Endothelial cell of umbilical vein (primary cell): Measurements from ENCODE around the gene ZNF705A. TPM values are rescaled to one million over a fixed set of nuclear protein-coding genes. Genes with fewer than 3 reads are reported as not detected.
"Not testable (repeated sequence)": the region's sequence is repeated elsewhere in the genome, so short reads cannot be mapped to it uniquely, and the experiment has no call there.

Experiments
- BruUV-seq: library from RNA; stranded (reverse); fragments of 400-500 nt; replicated peaks from 2 replicates; lab custom pipeline; 2021; lab: Mats Ljungman, UMichigan
- CTCF ChIA-PET: fragments of 300-600, 350-600 bp; sonication (Branson Sonifier 250); formaldehyde crosslinking; loops from one replicate; lab custom pipeline; 2021; ENCODE audit warnings: antibody characterized with exemption, inconsistent platforms; lab: Charles Lee
- POLR2A ChIA-PET: fragments of 300-600, 350-600 bp; sonication (Branson Sonifier 250); formaldehyde crosslinking; loops from one replicate; lab custom pipeline; 2021; ENCODE audit warnings: antibody characterized with exemption, inconsistent platforms; lab: Charles Lee
- DNase-seq: peaks from one replicate; pipeline ENCODE4 v3.0.0-alpha.2; 2011; ENCODE audit warnings: low read depth, low spot score
- FAIRE-seq: peaks from 2 replicates; lab custom pipeline; 2011; peaks lifted over from hg19 to GRCh38; lab: Jason Lieb, UNC
- H2AFZ ChIP-seq: 2 replicates; pipeline ENCODE4 v1.6.0; 2012; ENCODE audit warnings: low read depth, low read length, control low read depth, inconsistent platforms
- H3K27ac ChIP-seq: 2 replicates; pipeline ENCODE4 v1.5.1; 2011; ENCODE audit warnings: low read depth, mild to moderate bottlenecking, control low read depth, low read length, moderate library complexity; ENCODE audit not compliant: insufficient read depth
- H3K27me3 ChIP-seq, 2 experiments: 2 replicates each; pipeline versions ENCODE4 v1.6.0 to v1.6.1; 2011; ENCODE audit warnings: low read length in 2 of 2, mixed read lengths in 1 of 2; ENCODE audit not compliant: control insufficient read depth in 2 of 2, insufficient read depth in 2 of 2
- H3K36me3 ChIP-seq, 2 experiments: 2 replicates in 1 of 2; 3 replicates in 1 of 2; pipeline ENCODE4 v1.5.1; 2011; ENCODE audit warnings: low read length in 2 of 2, mild to moderate bottlenecking in 1 of 2, moderate library complexity in 1 of 2; ENCODE audit not compliant: control insufficient read depth in 2 of 2, insufficient read depth in 2 of 2; ENCODE audit errors: extremely low read depth in 1 of 2
- H3K4me1 ChIP-seq: 3 replicates; pipeline ENCODE4 v1.5.1; 2011; ENCODE audit warnings: mild to moderate bottlenecking, low read length; ENCODE audit not compliant: control insufficient read depth, insufficient read depth; ENCODE audit errors: extremely low read depth
- H3K4me2 ChIP-seq: 2 replicates; pipeline ENCODE4 v1.6.1; 2011; ENCODE audit warnings: low read length, control low read depth, mixed read lengths; ENCODE audit not compliant: insufficient read depth
- H3K4me3 ChIP-seq, 3 experiments: fragments of 200-600 bp in 1 of 3; sonication (generic), shearing (Covaris generic) in 1 of 3; replicated peaks in 1 of 3; 2 replicates each; pipeline ENCODE4 v1.5.1; 2011 to 2016; ENCODE audit warnings: control low read depth in 3 of 3, low read length in 3 of 3, mild to moderate bottlenecking in 2 of 3, inconsistent platforms in 1 of 3, low read depth in 1 of 3, moderate library complexity in 1 of 3; ENCODE audit not compliant: insufficient read depth in 1 of 3
- H3K79me2 ChIP-seq: 2 replicates; pipeline ENCODE4 v1.6.0; 2012; ENCODE audit warnings: low read length, inconsistent platforms; ENCODE audit not compliant: control insufficient read depth, insufficient read depth
- H3K9ac ChIP-seq: replicated peaks from 2 replicates; pipeline ENCODE3; 2011; ENCODE audit warnings: low read length, control low read depth; ENCODE audit not compliant: insufficient read depth; ENCODE audit errors: extremely low read depth
- H3K9me1 ChIP-seq: replicated peaks from 3 replicates; pipeline ENCODE4 v1.6.0; 2011; ENCODE audit warnings: mild to moderate bottlenecking, low read length; ENCODE audit not compliant: control insufficient read depth, insufficient read depth; ENCODE audit errors: extremely low read depth
- H3K9me3 ChIP-seq: replicated peaks from 2 replicates; pipeline ENCODE4 v1.5.1; 2012; ENCODE audit warnings: low read length, inconsistent platforms; ENCODE audit not compliant: control insufficient read depth, insufficient read depth
- H4K20me1 ChIP-seq: replicated peaks from 2 replicates; pipeline ENCODE3; 2011; ENCODE audit warnings: mild to moderate bottlenecking, low read length; ENCODE audit not compliant: control insufficient read depth, insufficient read depth; ENCODE audit errors: extremely low read depth
- dilution Hi-C: fragments of 300-500 bp; cut with MboI; formaldehyde crosslinking; loops from one replicate; pipeline ENCODE4 v1.15.0; 2019; ENCODE audit warnings: low sequenced_read_pairs; ENCODE audit not compliant: extremely low pct_ligation_motif_present
- intact Hi-C: fragments of 100-400 bp; cut with micrococcal nuclease; formaldehyde crosslinking; loops from one replicate; pipeline ENCODE4 v1.10.0; 2022
- polyA plus RNA-seq, 4 experiments: library from polyadenylated mRNA; depleted of rRNA in 3 of 4; stranded (reverse) in 3 of 4; unstranded in 1 of 4; fragments of >200 nt; gene quantifications; 2 replicates each; pipeline versions ENCODE4 v1.2.1 to v1.2.3, GENCODE V29; 2011 to 2012; ENCODE audit warnings: missing spikeins in 1 of 4
- total RNA-seq: library from RNA; stranded (reverse); gene quantifications from 2 replicates; pipeline ENCODE4 v1.2.3, GENCODE V29; 2021

Gene ZNF705A
- total and polyA plus RNA-seq, 2 donors (not counting 3 experiments of a cell fraction or from before 2014, with no cell fraction given): not detected

GRCh38 chr12:8218711-8219382 lies 62.0 kb downstream of the ZNF705A start:
- H2AFZ ChIP-seq, CTCF ChIA-PET, dilution Hi-C loops: not testable (repeated sequence)

GRCh38 chr12:8221375-8221774 lies 64.6 kb downstream of the ZNF705A start:
- H2AFZ ChIP-seq, dilution Hi-C loops, H3K4me2 ChIP-seq, H3K79me2 ChIP-seq, H3K36me3 ChIP-seq, POLR2A ChIA-PET, BruUV-seq, H3K27ac ChIP-seq, intact Hi-C loops, H3K4me3 ChIP-seq, H3K27me3 ChIP-seq, H3K9me1 ChIP-seq, H4K20me1 ChIP-seq, CTCF ChIA-PET, H3K9me3 ChIP-seq, H3K9ac ChIP-seq, H3K4me1 ChIP-seq, FAIRE-seq: not testable (repeated sequence)
- peak; percentile 30 for DNase-seq

More at GRCh38 chr12:8218711-8219382, 62.0 kb downstream of the ZNF705A start:
- H3K27me3 ChIP-seq, H3K9me1 ChIP-seq, H3K79me2 ChIP-seq, H3K27ac ChIP-seq, BruUV-seq, DNase-seq, H3K9me3 ChIP-seq, H3K4me1 ChIP-seq, H3K36me3 ChIP-seq, H3K4me3 ChIP-seq, intact Hi-C loops, H3K9ac ChIP-seq, H3K4me2 ChIP-seq, H4K20me1 ChIP-seq, POLR2A ChIA-PET, FAIRE-seq: not testable (repeated sequence)

GRCh38 chr12:8221844-8222243 lies 65.0 kb downstream of the ZNF705A start:
- H3K4me2 ChIP-seq, H3K36me3 ChIP-seq, DNase-seq, H3K9me1 ChIP-seq, dilution Hi-C loops, intact Hi-C loops, H3K27me3 ChIP-seq, FAIRE-seq, CTCF ChIA-PET, H3K9ac ChIP-seq, H4K20me1 ChIP-seq, BruUV-seq, H3K79me2 ChIP-seq, H3K27ac ChIP-seq, POLR2A ChIA-PET, H2AFZ ChIP-seq, H3K4me3 ChIP-seq, H3K9me3 ChIP-seq, H3K4me1 ChIP-seq: not testable (repeated sequence)

GRCh38 chr12:8222303-8222702 lies 65.5 kb downstream of the ZNF705A start:
- POLR2A ChIA-PET, BruUV-seq, dilution Hi-C loops, H3K4me3 ChIP-seq, H4K20me1 ChIP-seq, H3K27ac ChIP-seq, CTCF ChIA-PET, DNase-seq, FAIRE-seq, H3K27me3 ChIP-seq, H3K9me1 ChIP-seq, H3K4me1 ChIP-seq, H3K36me3 ChIP-seq, H2AFZ ChIP-seq, H3K79me2 ChIP-seq, intact Hi-C loops, H3K9ac ChIP-seq, H3K4me2 ChIP-seq, H3K9me3 ChIP-seq: not testable (repeated sequence)
